SK-N-SH treated with all-trans-retinoic acid at 6 μM for 48 hours (cell line): ENCODE data around the gene PGPEP1.
"Not testable (repeated sequence)": the region's sequence is repeated elsewhere in the genome, so short reads cannot be mapped to it uniquely, and the experiment has no call there.

ENCODE experiments used
- ARNTL ChIP-seq: fragments of 450-650 bp; formaldehyde crosslinking; IDR thresholded peaks from 2 replicates; pipeline ENCODE4 v1.5.0; 2020; ENCODE audit warnings: low read depth, mild to moderate bottlenecking, moderate library complexity, borderline replicate concordance
- CSDC2 ChIP-seq: fragments of 250-450 bp; sonication (Bioruptor Pico); IDR thresholded peaks from 2 replicates; pipeline ENCODE4 v1.5.0; 2020; ENCODE audit warnings: mild to moderate bottlenecking, moderate library complexity
- CSRNP3 ChIP-seq: fragments of 250-450 bp; sonication (Bioruptor Pico); IDR thresholded peaks from 2 replicates; pipeline ENCODE4 v1.5.1; 2021; ENCODE audit warnings: mild to moderate bottlenecking, moderate library complexity
- OSR1 ChIP-seq: fragments of 250-450 bp; sonication (Bioruptor Pico); IDR thresholded peaks from 2 replicates; pipeline ENCODE4 v1.8.0; 2022; ENCODE audit warnings: moderate library complexity, mild to moderate bottlenecking, inconsistent platforms
- PATZ1 ChIP-seq: fragments of 250-450 bp; sonication (Bioruptor Pico); IDR thresholded peaks from 2 replicates; pipeline ENCODE4 v1.8.0; 2020; ENCODE audit warnings: mild to moderate bottlenecking, moderate library complexity, borderline replicate concordance
- POU6F1 ChIP-seq: fragments of 250-450 bp; sonication (Bioruptor Pico); IDR thresholded peaks from 2 replicates; pipeline ENCODE4 v1.8.0; 2021; ENCODE audit warnings: low read depth, mild to moderate bottlenecking, moderate library complexity, borderline replicate concordance
- RARB ChIP-seq: fragments of 250-450 bp; sonication (Bioruptor Pico); IDR thresholded peaks from 2 replicates; pipeline ENCODE4 v1.8.0; 2021; ENCODE audit warnings: mild to moderate bottlenecking, moderate library complexity
- SNAI2 ChIP-seq: fragments of 250-450 bp; sonication (Bioruptor Pico); IDR thresholded peaks from 2 replicates; pipeline ENCODE4 v1.5.0; 2020; ENCODE audit warnings: mild to moderate bottlenecking, moderate library complexity
- ZFP3 ChIP-seq: fragments of 250-450 bp; sonication (Bioruptor Pico); IDR thresholded peaks from 2 replicates; pipeline ENCODE4 v1.5.0; 2020; ENCODE audit warnings: mild to moderate bottlenecking, moderate library complexity
- ZFP30 ChIP-seq: fragments of 450-650 bp; formaldehyde crosslinking; IDR thresholded peaks from 2 replicates; pipeline ENCODE4 v1.5.0; 2022; ENCODE audit warnings: mild to moderate bottlenecking, moderate library complexity
- ZNF70 ChIP-seq: fragments of 450-650 bp; formaldehyde crosslinking; IDR thresholded peaks from 2 replicates; pipeline ENCODE4 v1.5.0; 2020; ENCODE audit warnings: mild to moderate bottlenecking, moderate library complexity

GRCh38 chr19:18405754-18406153, 65.4 kb downstream of the PGPEP1 start:
- not testable (repeated sequence) for TF ChIP-seq POU6F1 (CRISPR knock-in tag); ZNF70 (CRISPR knock-in tag); ZFP3; PATZ1 (CRISPR knock-in tag); CSDC2; ARNTL (CRISPR knock-in tag); ZFP30; SNAI2 (CRISPR knock-in tag); CSRNP3 (CRISPR knock-in tag); RARB (CRISPR knock-in tag); OSR1
